GM12872 (cell line): ENCODE results near the gene ZNF695.

ENCODE experiments used
- TF ChIP-seq, protein P1 (sequence below): IDR thresholded peaks from 3 replicates; pipeline ENCODE4 v1.5.1; 2011; ENCODE audit warnings: low read depth, mild to moderate bottlenecking, low read length, moderate library complexity; ENCODE audit not compliant: insufficient read depth

ZNF695 gene

DNA sequence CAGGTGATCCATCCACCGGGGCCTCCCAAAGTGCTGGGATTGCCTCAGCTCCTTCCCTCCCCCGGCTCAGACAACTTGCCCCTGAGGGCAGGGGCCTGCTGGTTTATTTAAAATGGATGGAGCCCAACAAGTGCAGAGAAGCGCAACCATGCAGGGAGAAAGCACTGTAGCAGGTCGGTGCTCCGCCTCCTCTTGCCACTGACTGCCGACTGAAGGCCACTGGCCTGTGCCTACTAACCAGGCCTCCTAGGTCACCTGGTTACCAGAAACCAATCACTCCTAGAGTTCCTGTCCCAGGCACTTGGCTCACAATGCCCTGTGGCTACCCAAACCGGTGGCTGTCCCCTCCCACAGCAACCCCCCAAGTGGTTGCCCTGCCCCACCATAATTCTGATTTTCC is 35.9 kb downstream of the ZNF695 start:
- TF ChIP-seq, protein P1, sequence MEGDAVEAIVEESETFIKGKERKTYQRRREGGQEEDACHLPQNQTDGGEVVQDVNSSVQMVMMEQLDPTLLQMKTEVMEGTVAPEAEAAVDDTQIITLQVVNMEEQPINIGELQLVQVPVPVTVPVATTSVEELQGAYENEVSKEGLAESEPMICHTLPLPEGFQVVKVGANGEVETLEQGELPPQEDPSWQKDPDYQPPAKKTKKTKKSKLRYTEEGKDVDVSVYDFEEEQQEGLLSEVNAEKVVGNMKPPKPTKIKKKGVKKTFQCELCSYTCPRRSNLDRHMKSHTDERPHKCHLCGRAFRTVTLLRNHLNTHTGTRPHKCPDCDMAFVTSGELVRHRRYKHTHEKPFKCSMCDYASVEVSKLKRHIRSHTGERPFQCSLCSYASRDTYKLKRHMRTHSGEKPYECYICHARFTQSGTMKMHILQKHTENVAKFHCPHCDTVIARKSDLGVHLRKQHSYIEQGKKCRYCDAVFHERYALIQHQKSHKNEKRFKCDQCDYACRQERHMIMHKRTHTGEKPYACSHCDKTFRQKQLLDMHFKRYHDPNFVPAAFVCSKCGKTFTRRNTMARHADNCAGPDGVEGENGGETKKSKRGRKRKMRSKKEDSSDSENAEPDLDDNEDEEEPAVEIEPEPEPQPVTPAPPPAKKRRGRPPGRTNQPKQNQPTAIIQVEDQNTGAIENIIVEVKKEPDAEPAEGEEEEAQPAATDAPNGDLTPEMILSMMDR, result no peak

DNA sequence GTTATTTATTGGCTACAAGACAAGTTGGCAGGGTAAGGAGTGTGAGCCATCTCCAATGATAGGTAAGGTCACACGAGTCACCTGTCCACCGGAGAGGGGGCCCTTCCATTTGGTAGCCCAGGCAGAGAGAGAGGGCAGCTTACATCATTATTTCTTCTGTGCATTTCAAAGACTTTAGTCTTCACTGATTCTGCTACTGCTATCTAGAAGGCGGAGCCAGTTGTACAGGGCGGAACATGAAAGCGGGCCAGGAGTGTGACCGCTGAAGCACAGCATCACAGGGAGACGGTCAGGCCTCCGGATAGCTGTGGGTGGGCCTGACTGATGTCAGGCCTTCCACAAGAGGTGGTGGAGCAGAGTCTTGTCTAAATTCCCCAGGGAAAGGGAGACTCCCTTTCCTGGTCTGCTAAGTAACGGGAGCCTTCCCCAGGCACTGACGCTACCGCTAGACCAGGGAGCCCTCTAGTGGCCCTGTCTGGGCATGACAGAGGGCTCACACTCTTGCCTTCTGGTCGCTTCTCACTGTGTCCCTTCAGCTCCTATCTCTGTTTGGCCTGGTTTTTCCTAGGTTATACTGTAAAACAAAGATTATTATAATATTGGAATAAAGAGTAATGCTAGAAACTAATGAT is 36.7 kb downstream of the ZNF695 start:
- TF ChIP-seq, protein P1, result peak; percentile 91

DNA sequence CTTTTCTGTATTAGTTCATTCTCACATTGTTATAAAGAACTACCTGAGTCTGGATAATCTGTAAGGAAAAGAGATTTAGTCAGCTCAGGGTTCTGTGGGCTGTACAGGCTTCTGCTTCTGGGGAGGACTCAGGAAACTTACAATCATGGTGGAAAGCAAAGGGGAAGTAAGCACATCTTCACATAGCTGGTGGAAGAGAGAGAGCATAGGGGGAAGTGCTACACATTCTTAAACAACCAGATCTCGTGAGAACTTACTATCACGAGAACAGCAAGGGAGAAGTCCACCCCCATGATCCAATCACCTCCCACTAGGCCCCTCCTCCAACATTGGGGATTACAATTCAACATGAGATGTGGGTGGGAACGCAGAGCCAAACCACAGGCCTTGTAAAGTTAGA is 38.2 kb downstream of the ZNF695 start:
- TF ChIP-seq, protein P1, result no peak

DNA sequence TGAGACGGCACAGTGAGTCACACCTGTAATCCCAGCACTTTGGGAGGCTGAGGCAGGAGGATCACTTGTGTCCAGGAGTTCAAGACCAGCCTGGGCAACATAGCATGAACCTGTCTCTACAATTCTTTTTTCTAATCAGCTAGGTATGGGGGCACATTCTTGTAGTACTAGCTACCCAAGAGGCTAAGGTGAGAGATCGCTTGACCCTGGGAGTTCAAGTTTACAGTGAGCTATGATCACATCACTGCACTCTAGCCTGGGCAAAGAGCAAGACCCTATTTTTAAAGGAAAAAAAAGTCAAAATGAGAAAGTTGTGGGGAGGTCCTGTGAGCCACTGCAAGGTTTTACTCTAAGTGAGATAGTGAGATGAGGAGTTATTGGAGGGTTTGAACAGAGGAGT is 41.4 kb downstream of the ZNF695 start:
- TF ChIP-seq, protein P1, result no peak

DNA sequence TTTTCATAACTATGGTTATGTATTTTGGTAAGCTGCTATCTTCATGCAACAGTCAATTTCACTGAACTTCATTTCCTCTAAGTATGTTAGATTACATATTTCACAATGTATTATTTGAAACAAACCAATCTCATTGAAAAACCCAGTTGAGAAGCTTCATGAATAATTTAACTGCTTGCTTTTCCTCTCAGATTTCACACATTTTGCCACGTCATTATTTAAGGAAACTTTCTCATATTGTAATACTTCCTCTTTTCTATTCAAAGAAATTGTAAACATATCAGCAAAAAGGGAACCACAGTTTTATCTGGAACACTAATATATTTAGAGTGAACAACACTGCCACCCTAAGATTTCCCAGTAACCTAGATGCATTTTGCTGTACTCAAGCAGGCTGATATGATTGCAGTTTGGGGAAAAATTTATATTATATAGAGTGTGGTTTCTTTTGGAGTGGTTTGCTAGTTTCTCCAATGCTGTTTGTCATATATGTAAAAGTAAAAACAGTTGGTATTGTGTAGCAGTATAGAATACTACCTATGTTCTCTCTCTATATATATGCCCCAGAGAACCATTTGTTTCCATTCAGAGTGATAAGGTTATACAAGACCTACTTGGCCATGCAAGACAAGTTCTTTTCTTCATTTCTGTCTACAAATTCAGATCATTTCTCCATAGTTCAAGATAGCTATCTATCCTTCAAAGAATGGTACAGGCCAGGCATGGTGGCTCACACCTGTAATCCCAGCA is 47.7 kb downstream of the ZNF695 start:
- TF ChIP-seq, protein P1, result no peak

DNA sequence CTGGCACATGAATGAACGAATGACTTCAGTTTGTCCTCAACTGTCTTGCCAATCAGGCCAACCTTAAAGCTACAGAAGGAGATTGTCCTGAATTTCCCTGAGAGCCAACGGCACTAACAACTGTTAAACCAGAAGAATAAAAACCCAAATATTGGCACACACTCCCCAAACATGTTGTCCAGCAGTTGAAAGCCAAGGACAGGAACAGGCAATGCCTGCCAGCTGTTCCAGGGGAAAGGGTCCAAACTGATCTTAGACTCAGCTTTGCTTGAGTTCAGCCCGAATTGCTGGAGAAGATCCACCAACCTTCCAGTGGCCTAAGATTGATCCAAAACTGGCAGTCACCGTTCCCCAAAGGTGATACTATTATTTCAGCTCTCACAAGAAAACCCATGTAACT is 53.7 kb downstream of the ZNF695 start:
- TF ChIP-seq, protein P1, result no peak

DNA sequence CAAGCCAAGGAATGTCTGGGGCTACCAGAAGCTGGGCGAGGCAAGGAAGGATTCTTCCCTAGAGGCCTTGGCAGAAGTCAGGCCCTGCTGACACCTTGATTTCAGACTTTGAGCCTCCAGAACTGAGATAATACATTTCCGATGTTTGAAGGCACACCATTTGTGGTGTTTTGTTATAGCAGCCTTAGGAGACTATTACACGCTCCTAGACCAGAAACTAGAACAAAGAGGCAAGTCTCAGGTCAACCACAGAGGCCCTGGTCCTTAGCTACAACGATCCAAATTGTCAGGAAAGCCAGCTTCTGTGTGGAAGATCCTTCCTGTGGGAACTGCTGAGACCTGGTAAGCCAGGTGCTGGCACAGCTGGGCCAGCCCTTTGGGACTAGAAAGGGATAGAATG is 56.4 kb downstream of the ZNF695 start:
- TF ChIP-seq, protein P1, result no peak
